Epithelial cell of prostate (primary cell): ENCODE data around the gene PCDH15.
A peak's percentile ranks its signal among the peaks of the same experiment; 100 is the strongest.
"Not testable (repeated sequence)": the region's sequence is repeated elsewhere in the genome, so short reads cannot be mapped to it uniquely, and the experiment has no call there.

ENCODE experiments used
- DNase-seq: peaks from one replicate; pipeline ENCODE4 v3.0.0-alpha.2; 2011; ENCODE audit warnings: low read depth, low spot score
- H3K27ac ChIP-seq: fragments of 450-650 bp; 2 replicates; pipeline ENCODE4 v1.5.1; 2017; ENCODE audit warnings: mild to moderate bottlenecking

Gene PCDH15

GRCh38 chr10:54444170-54444569 is 356.9 kb downstream of the PCDH15 start:
- no peak overlapping the region for H3K27ac ChIP-seq
- DNase-seq = no peak

- no peak overlapping the region for H3K27ac ChIP-seq
- no peak for DNase-seq
Observed at GRCh38 chr10:54441275-54441674, 359.8 kb downstream of the PCDH15 start.

- H3K27ac ChIP-seq = no peak overlapping the region
- DNase-seq = no peak
Observed at GRCh38 chr10:54434782-54435181, 366.2 kb downstream of the PCDH15 start.

GRCh38 chr10:54415483-54415882 is 385.5 kb downstream of the PCDH15 start:
- DNase-seq = no peak
- no peak overlapping the region for H3K27ac ChIP-seq

- DNase-seq = no peak
- H3K27ac ChIP-seq = no peak overlapping the region
Observed at GRCh38 chr10:54402576-54402975, 398.5 kb downstream of the PCDH15 start.

- DNase-seq = no peak
- no peak overlapping the region for H3K27ac ChIP-seq
Observed at GRCh38 chr10:54396031-54396430, 405.0 kb downstream of the PCDH15 start.

GRCh38 chr10:54394598-54394997 is 406.4 kb downstream of the PCDH15 start:
- H3K27ac ChIP-seq, DNase-seq: not testable (repeated sequence)

- DNase-seq = no peak
- H3K27ac ChIP-seq = no peak overlapping the region
Observed at GRCh38 chr10:54372179-54372578, 428.9 kb downstream of the PCDH15 start.

GRCh38 chr10:54368984-54369383 is 432.0 kb downstream of the PCDH15 start:
- H3K27ac ChIP-seq = no peak overlapping the region
- DNase-seq = no peak

- H3K27ac ChIP-seq = no peak overlapping the region
- no peak for DNase-seq
Observed at GRCh38 chr10:54363390-54363789, 437.6 kb downstream of the PCDH15 start.

- no peak overlapping the region for H3K27ac ChIP-seq
- no peak for DNase-seq
Observed at GRCh38 chr10:54342058-54342457, 459.0 kb downstream of the PCDH15 start.

- H3K27ac ChIP-seq = no peak overlapping the region
- DNase-seq = no peak
Observed at GRCh38 chr10:54335296-54335695, 465.7 kb downstream of the PCDH15 start.

GRCh38 chr10:54319341-54319740 is 481.7 kb downstream of the PCDH15 start:
- H3K27ac ChIP-seq = no peak overlapping the region
- no peak for DNase-seq

GRCh38 chr10:54318470-54318869 is 482.6 kb downstream of the PCDH15 start:
- DNase-seq = no peak
- H3K27ac ChIP-seq = no peak overlapping the region

GRCh38 chr10:54314430-54314829 is 486.6 kb downstream of the PCDH15 start:
- no peak for DNase-seq
- H3K27ac ChIP-seq = no peak overlapping the region

- no peak overlapping the region for H3K27ac ChIP-seq
- peak; percentile 0 for DNase-seq
Observed at GRCh38 chr10:54284526-54285193, 516.4 kb downstream of the PCDH15 start.

GRCh38 chr10:54282012-54282411 is 519.0 kb downstream of the PCDH15 start:
- H3K27ac ChIP-seq = no peak overlapping the region
- no peak for DNase-seq

- DNase-seq = no peak
- no peak overlapping the region for H3K27ac ChIP-seq
Observed at GRCh38 chr10:54266395-54266794, 534.6 kb downstream of the PCDH15 start.

GRCh38 chr10:54262726-54263125 is 538.3 kb downstream of the PCDH15 start:
- H3K27ac ChIP-seq = no peak overlapping the region
- no peak for DNase-seq

- DNase-seq = no peak
Observed at GRCh38 chr10:54259104-54259503, 541.9 kb downstream of the PCDH15 start.

GRCh38 chr10:54234832-54235231 is 566.2 kb downstream of the PCDH15 start:
- no peak for DNase-seq
- H3K27ac ChIP-seq = no peak overlapping the region

More at GRCh38 chr10:54259104-54259503, 541.9 kb downstream of the PCDH15 start:
- H3K27ac ChIP-seq = no peak overlapping the region

- peak overlapping the region; percentile 40 for H3K27ac ChIP-seq
- no peak for DNase-seq
Observed at GRCh38 chr10:54203401-54203800, 597.6 kb downstream of the PCDH15 start.
